K562 (cell line): Measurements from ENCODE around the gene CDT1. TPM values are rescaled to one million over a fixed set of nuclear protein-coding genes. Genes with fewer than 3 reads are reported as not detected.

ENCODE experiments used
- BCOR ChIP-seq: fragments of 450-650 bp; IDR thresholded peaks from 2 replicates; pipeline ENCODE4 v1.6.1; 2016
- CC2D1A ChIP-seq: fragments of 450-650 bp; IDR thresholded peaks from 2 replicates; pipeline ENCODE4 v1.6.1; 2017; ENCODE audit warnings: mild to moderate bottlenecking
- FOXA1 ChIP-seq: fragments of 450-650 bp; IDR thresholded peaks from 2 replicates; pipeline ENCODE4 v1.6.1; 2016; ENCODE audit warnings: mild to moderate bottlenecking, borderline replicate concordance
- FOXK1 ChIP-seq: sonication (generic); formaldehyde crosslinking; IDR thresholded peaks from 2 replicates; pipeline ENCODE4 v1.8.0; 2022; ENCODE audit warnings: missing genetic modification reagents, mild to moderate bottlenecking, borderline replicate concordance
- GTF2B ChIP-seq: IDR thresholded peaks from 2 replicates; pipeline ENCODE4 v1.6.1; 2011; ENCODE audit not compliant: insufficient read length; ENCODE audit errors: extremely low read depth
- HCFC1 ChIP-seq: IDR thresholded peaks from 2 replicates; pipeline ENCODE4 v1.6.1; 2012; ENCODE audit warnings: low read depth, low read length, improper control_type of control experiment
- HDAC3 ChIP-seq: fragments of 450-650 bp; IDR thresholded peaks from 2 replicates; pipeline ENCODE4 v1.6.1; 2018; ENCODE audit warnings: borderline replicate concordance, mild to moderate bottlenecking, moderate library complexity; ENCODE audit not compliant: partially characterized antibody
- KDM2B ChIP-seq: fragments of 250-450 bp; sonication (Bioruptor Pico); IDR thresholded peaks from 2 replicates; pipeline ENCODE4 v1.8.0; 2021; ENCODE audit warnings: mild to moderate bottlenecking, moderate library complexity
- MECOM ChIP-seq: fragments of 250-450 bp; sonication (Bioruptor Pico); IDR thresholded peaks from 2 replicates; pipeline ENCODE4 v1.8.0; 2022; ENCODE audit warnings: inconsistent platforms
- NFE2 ChIP-seq: IDR thresholded peaks from 2 replicates; pipeline ENCODE4 v1.6.1; 2014; ENCODE audit warnings: antibody characterized with exemption, low read depth
- PTRF ChIP-seq: fragments of 450-650 bp; IDR thresholded peaks from 2 replicates; pipeline ENCODE4 v1.6.1; 2016; ENCODE audit warnings: mild to moderate bottlenecking, missing genetic modification characterization, missing compliant biosample characterization
- SRF ChIP-seq, 2 experiments: fragments of 250-450, 450-650 bp in 1 of 2; sonication (Bioruptor Pico) in 1 of 2; sonication (generic) in 1 of 2; formaldehyde crosslinking; IDR thresholded peaks; 2 replicates each; pipeline versions ENCODE4 v1.5.0 to v1.5.1; 2020 to 2022; ENCODE audit warnings: mild to moderate bottlenecking in 1 of 2, missing genetic modification reagents in 1 of 2
- TARDBP ChIP-seq: fragments of 450-650 bp; IDR thresholded peaks from 2 replicates; pipeline ENCODE4 v1.6.1; 2016
- TBP ChIP-seq: optimal IDR thresholded peaks from 2 replicates; pipeline ENCODE3; 2011; ENCODE audit warnings: low read depth, low read length, improper control_type of control experiment
- ZBTB49 ChIP-seq: sonication (generic); formaldehyde crosslinking; IDR thresholded peaks from 2 replicates; pipeline ENCODE4 v1.8.0; 2022; ENCODE audit warnings: missing genetic modification reagents, mild to moderate bottlenecking, borderline replicate concordance
- ZBTB8A ChIP-seq: fragments of 450-650 bp; IDR thresholded peaks from 2 replicates; pipeline ENCODE4 v1.6.1; 2018; ENCODE audit warnings: mild to moderate bottlenecking, moderate library complexity; ENCODE audit not compliant: partially characterized antibody
- ZFP91 ChIP-seq: sonication (generic); formaldehyde crosslinking; IDR thresholded peaks from 2 replicates; pipeline ENCODE4 v1.8.0; 2022; ENCODE audit warnings: mild to moderate bottlenecking, missing genetic modification reagents
- ZKSCAN1 ChIP-seq: fragments of 150-350 bp; IDR thresholded peaks from 2 replicates; pipeline ENCODE4 v1.6.1; 2016; ENCODE audit warnings: low read depth, low read length
- ZKSCAN3 ChIP-seq: fragments of 250-450 bp; sonication (Bioruptor Pico); IDR thresholded peaks from 2 replicates; pipeline ENCODE4 v1.4.0; 2020
- ZKSCAN8 ChIP-seq: fragments of 200-800 bp; sonication (Bioruptor generic); IDR thresholded peaks from 2 replicates; pipeline ENCODE4 v1.6.1; 2016; ENCODE audit warnings: missing genetic modification characterization, missing compliant biosample characterization
- ZNF224 ChIP-seq: sonication (generic); formaldehyde crosslinking; IDR thresholded peaks from 2 replicates; pipeline ENCODE4 v1.8.0; 2022; ENCODE audit warnings: mild to moderate bottlenecking, missing genetic modification reagents
- ZNF395 ChIP-seq: fragments of 200-800 bp; sonication (Bioruptor generic); IDR thresholded peaks from 2 replicates; pipeline ENCODE4 v1.6.1; 2017; ENCODE audit warnings: missing genetic modification characterization, missing compliant biosample characterization
- ZNF507 ChIP-seq: conservative IDR thresholded peaks from 2 replicates; pipeline ENCODE4 v1.6.1; 2017; ENCODE audit warnings: missing genetic modification characterization, missing compliant biosample characterization
- ZNF583 ChIP-seq: fragments of 250-450 bp; sonication (Bioruptor Pico); IDR thresholded peaks from 2 replicates; pipeline ENCODE4 v1.4.0; 2020
- ZNF586 ChIP-seq: fragments of 450-650 bp; formaldehyde crosslinking; conservative IDR thresholded peaks from 2 replicates; pipeline ENCODE4 v1.4.0; 2020; ENCODE audit warnings: mild to moderate bottlenecking, moderate library complexity
- polyA plus RNA-seq, 8 experiments: library from polyadenylated mRNA; depleted of rRNA in 4 of 8; stranded (reverse) in 5 of 8; unstranded in 3 of 8; fragments of >200 nt; fragmentation: Nextera tagmentation in 2 of 8; fragmentation: Illumina TruSeq in 1 of 8; extraction: Ambion mirVana in 2 of 8; extraction: Trizol in 1 of 8; gene quantifications; 2 replicates each; pipeline versions ENCODE4 v1.2.1 to v1.2.3, GENCODE V29; 2011 to 2014; ENCODE audit warnings: inconsistent platforms in 1 of 8, missing spikeins in 1 of 8
- total RNA-seq, 7 experiments: library from RNA; depleted of rRNA in 6 of 7; stranded (reverse); fragments of >200 nt in 6 of 7; fragmentation: Illumina TruSeq in 2 of 7; extraction: Trizol in 2 of 7; gene quantifications; 2 replicates each; pipeline versions ENCODE4 v1.2.1 to v1.2.3, GENCODE V29; 2011 to 2021; ENCODE audit warnings: low replicate concordance in 1 of 7

Gene CDT1
- total and polyA plus RNA-seq, 9 of the 15 experiments (the other 6 are each of a cell fraction or from before 2014, with no cell fraction given) = 0.92 to 178 (median 14.2) TPM

- no peak for TF ChIP-seq FOXK1
- peak; percentile 84 for TF ChIP-seq TBP
- no peak for TF ChIP-seq ZNF224 (CRISPR knock-in tag)
- no peak for TF ChIP-seq ZNF586 (CRISPR knock-in tag)
- no peak for TF ChIP-seq PTRF
- TF ChIP-seq TARDBP = no peak
- TF ChIP-seq ZBTB49 (CRISPR knock-in tag) = no peak
- TF ChIP-seq ZKSCAN1 = no peak
- peak; percentile 68 for TF ChIP-seq HCFC1
- TF ChIP-seq GTF2B = no peak
- TF ChIP-seq ZNF507 (tag) = no peak
- TF ChIP-seq SRF (CRISPR knock-in tag; IDR thresholded peaks at IDR 0.05) = no peak
- no peak for TF ChIP-seq ZNF395 (CRISPR knock-in tag)
- no peak for TF ChIP-seq BCOR
- no peak for TF ChIP-seq NFE2
- TF ChIP-seq ZBTB8A = no peak
- TF ChIP-seq CC2D1A = 0 out of 2 replicates have a peak, but pooled peaks have one; percentile 28
- TF ChIP-seq KDM2B (CRISPR knock-in tag) = no peak
- no peak for TF ChIP-seq MECOM
- no peak for TF ChIP-seq ZKSCAN8 (CRISPR knock-in tag)
- no peak for TF ChIP-seq ZKSCAN3 (CRISPR knock-in tag)
- TF ChIP-seq ZNF583 (CRISPR knock-in tag) = no peak
- no peak for TF ChIP-seq HDAC3
- no peak for TF ChIP-seq ZFP91 (CRISPR knock-in tag)
- no peak for TF ChIP-seq FOXA1
Measured at GRCh38 chr16:88856828-88857727, 53.5 kb downstream of the CDT1 start, which contains the start of the genes GALNS and TRAPPC2L (continued).
